D341Med (cell line): ENCODE data around the gene IKBKG.
"Not testable (repeated sequence)": the region's sequence is repeated elsewhere in the genome, so short reads cannot be mapped to it uniquely, and the experiment has no call there.

Source experiments
- DNase-seq: peaks from one replicate; pipeline ENCODE4 v3.0.0; 2012; ENCODE audit warnings: low spot score

The IKBKG gene

GRCh38 chrX:154526901-154527675 is 20.3 kb upstream of the IKBKG start:
- DNase-seq: peak; percentile 72

- no peak for DNase-seq
These were observed 18.2 kb upstream of the IKBKG start for GRCh38 chrX:154529206-154529612.

DNA sequence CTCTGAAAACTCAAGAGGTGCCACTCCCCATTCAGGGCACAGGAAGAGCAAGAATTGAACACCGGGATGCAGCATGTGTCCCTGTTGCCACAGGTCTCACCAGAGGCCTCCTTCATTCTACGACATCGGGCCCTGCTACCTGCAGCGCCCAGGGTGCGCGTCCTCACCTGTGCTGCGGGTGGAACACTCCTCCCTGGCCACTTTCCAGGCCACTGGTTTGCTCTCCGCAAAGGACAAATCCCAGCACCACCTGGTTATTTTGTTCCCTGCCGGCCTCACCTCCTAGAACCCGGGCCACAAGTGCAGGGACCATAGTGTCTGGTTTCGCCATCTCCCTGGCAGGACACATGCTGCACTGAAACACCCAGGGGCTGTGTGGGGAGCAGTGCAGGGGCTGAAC is 17.1 kb upstream of the IKBKG start:
- DNase-seq: no peak

GRCh38 chrX:154531626-154532025 is 15.8 kb upstream of the IKBKG start:
- no peak for DNase-seq

- DNase-seq: no peak
These were observed 14.7 kb upstream of the IKBKG start for GRCh38 chrX:154532690-154533089.

DNA sequence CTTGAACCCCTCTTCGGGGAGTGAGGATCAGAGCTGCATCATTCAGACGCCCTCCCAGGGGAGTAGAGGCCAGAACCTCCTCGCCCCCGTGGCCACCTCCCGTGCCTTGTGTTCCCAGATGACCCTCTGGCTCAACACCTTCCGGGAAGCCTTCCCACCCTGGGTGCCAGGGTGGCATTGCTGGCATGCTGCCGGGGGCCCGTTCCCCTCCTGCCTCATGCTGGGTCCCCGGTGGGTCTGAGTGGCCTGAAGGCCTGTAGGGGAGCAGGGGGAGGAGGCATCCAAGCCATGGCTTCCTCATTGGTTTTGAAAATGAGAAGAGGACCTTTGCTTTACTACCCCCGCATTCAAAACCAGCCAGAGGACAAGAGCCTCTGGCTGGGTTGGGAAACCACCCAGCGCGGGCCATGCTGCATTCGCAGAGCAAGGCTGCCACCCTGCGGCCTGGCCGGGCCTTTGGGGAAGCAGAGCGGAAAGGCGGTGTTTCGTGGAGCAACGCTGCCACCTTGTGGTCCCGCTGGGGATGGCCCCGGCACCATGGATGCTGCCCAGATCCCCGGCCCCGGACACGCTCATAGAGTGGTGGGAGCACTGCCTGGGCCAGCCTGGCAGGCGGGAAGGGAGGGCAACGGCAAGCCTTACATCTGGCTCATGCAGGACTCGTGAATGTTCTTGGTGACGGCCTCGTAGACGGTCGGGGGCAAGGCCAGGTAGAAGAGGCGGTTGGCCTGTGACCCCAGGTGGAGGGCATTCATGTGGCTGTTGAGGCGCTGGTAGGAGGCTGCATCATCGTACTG is 12.7 kb upstream of the IKBKG start:
- peak; percentile 90 for DNase-seq

DNA sequence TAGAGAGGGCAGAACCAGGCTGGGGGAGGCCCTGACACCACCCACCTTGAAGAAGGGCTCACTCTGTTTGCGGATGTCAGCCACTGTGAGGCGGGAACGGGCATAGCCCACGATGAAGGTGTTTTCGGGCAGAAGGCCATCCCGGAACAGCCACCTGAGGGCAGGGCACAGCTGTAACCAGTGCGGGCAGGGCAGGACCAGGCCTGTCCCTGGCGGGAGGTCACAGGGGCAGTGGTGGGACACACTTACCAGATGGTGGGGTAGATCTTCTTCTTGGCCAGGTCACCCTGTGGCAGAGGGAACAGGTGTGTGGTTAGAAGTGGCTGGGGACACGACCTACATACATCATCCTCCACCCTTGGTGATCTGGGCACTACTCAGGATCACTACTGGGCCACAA is 11.5 kb upstream of the IKBKG start:
- no peak for DNase-seq

- no peak for DNase-seq
These were observed 8.3 kb upstream of the IKBKG start for GRCh38 chrX:154539077-154539476.

GRCh38 chrX:154540365-154540764 is 7.1 kb upstream of the IKBKG start:
- DNase-seq: not testable (repeated sequence)

DNA sequence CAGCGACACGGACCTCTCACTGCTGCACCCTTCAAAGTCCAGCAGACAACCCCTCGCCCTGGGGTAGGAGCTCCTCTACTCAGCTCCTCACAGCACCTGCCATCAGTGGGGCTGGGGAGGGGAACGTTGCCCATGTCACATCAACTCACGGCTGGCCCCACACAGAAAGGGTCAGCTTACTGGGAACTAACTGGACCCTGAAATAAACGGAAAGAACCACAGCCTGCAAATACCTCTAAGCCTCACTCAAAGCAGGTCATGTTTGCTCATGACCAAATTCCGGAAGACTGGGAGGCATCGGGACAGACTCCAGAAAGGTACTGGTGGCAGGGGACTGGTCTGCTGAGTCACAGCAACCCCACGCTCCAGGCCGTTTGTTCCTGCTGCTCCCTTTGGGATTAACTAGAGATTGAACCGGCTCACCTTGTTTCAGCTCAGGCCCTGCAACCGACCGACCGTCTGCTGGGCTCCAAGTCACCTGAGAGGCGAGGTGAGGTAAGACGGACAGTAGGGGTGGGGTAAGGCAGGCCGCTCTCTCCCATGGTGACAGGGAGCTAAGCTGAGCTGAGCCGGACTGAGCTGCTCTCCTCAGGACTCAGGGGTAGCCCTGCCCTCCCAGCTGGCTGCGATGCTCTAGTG is 6.4 kb upstream of the IKBKG start:
- DNase-seq: no peak

DNA sequence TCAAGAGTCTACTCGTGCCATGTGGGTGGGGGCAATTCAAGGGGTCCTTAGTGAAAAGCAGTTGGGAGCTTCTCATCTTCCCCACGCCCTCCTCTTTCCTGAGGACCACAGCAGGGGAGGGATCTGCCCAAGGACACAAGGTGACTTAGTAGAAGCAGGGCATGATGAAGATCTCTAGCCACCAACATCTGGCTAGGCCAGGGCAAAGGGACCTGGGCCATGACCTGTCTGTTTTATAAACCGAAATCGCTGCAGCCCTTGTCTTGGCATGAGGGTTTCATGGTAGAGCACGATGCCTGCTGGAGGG is 5.9 kb upstream of the IKBKG start:
- no peak for DNase-seq

DNA sequence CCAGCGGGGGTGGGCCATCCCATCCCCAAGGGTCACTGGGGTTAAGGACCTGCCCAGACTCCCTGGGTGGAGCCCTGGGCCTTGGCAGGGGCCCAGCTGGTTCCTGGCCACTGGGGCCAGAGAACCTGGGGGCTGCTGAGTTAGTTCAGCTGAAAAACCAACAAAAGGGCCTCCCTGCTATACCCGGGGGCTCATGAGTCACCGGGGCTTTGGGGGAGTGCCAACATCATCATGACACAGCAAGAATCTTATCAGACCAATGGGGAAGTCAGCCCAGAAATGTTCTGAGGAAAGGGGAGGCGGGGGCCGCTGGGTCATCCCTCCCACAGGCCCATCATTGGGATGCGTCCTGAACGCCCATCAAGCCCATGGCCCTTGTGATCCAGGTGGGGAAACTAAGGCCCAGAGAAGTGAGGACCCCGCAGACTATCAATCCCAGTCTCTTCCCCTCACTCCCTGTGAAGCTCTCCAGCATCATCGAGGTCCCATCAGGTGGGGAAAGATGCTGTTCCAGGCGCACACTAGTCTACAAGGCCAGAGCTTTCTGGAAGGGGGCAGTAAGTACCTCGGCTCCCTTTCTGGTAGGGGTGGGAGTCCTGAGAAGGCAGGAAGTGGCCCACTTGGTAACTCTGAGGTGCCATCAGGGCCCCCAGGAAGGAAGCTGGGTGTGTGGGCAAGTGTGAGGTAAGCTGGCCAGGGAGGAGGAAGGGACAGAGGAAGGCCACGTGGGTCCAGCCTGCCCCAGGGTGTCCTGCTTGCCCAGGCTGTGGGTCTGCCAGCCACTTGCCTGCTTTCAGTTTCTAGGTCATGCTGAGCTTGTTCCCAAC is 5.3 kb upstream of the IKBKG start:
- DNase-seq: no peak

DNA sequence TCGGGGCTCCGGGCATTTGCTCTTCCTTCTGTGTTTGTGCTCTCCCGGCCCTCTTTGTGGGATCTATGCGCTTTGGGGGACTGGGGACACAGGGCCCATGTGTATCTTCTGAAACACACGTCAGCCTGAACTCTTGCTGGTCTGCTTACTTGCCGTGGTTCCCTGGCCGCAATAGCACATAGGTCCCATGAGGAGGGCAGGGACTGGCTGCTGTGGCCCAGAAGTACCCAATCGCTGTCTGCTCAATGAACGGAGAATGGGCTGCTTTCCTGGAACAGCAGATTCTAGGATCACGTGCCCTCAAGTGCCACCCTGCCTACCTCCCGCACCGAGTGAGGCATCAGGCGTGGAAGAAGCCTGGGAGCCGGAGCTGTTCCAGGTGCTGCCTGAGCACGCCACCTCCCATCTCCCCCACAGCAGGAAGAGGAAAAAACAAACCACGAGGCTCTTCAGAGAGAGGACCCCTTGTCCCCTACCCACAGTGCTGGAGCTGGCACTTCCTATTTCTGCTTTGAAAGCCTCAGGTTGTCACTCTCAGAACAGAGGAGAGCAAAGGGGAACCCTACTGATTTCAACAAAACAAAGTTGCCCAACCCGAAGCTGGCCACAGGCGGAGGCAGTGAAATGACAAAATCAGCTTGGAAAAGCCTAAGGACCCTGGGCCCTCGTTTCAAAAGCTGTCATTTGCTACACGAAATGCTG is 4.5 kb upstream of the IKBKG start:
- no peak for DNase-seq

- DNase-seq: no peak
These were observed 1.6 kb upstream of the IKBKG start for GRCh38 chrX:154545673-154546274.

GRCh38 chrX:154546354-154547244 is 821 bp upstream of the IKBKG start, which contains the start of gene G6PD:
Gene G6PD (minus strand): TSS chrX:154546846. CDS start chrX:154546155, 691 bp downstream.
- DNase-seq: peak; percentile 95

- DNase-seq: no peak
These were observed 552 bp downstream of the IKBKG start for GRCh38 chrX:154548028-154548316.

- no peak for DNase-seq
These were observed 2.3 kb downstream of the IKBKG start for GRCh38 chrX:154549766-154550165.

DNA sequence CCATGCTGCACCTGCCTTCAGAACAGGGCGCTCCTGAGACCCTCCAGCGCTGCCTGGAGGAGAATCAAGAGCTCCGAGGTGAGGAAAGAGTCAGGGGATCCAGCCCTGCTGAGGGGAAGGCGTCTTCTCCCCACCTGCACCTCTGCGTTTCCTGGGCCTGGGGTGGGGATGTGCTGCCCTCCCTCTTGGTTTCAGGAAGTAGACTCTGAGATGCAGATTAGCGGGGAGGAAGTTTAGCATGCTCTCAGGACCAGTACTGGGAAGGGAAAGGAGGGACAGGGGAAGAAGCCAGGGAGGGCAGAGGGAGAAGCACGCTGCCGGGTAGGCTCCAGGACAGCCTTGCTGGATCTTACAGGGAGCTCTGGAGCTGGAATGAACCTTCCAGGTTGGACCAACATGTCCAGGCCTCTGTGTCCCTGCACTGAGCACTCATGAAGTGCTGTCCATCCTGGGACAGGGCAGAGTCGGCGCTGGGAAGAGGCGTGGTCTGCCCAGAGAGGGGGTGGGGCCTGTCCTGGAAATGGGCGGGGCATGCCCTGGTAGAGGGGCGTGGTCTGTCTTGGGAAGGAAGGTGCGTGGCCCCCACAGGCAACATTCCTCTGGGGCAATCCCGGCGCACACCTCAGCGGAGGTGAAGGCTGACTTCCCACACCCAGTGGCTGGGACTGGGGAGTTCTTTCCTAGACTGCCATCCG is 4.8 kb downstream of the IKBKG start:
- DNase-seq: not testable (repeated sequence)

DNA sequence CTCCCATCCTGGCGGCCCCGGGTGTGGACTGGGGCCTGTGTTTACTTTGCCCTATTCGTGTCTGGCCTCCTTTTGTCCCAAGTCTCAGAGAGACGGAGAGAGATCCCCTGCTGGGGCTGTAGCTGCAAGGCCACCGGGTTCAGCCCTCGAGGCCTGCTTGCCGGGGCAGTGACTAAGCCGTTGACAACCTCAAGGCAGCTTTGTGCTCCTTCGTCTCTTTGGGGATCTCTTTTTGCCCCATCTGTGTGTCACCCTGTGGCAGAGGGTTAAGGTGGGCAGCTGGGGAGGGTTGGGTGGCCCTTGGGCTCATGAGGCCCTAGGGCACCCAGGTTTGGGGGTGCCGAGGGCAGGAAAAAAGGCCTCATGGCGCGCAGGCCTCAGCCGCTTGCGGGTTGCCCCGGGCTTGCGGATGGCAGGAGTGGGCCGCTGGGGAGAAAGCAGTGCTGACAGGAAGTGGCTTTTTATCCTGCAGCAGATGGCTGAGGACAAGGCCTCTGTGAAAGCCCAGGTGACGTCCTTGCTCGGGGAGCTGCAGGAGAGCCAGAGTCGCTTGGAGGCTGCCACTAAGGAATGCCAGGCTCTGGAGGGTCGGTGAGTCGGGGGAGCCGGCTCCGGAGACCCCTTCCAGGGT is 10.8 kb downstream of the IKBKG start:
- not testable (repeated sequence) for DNase-seq
